HCT116 (cell line): ENCODE measurements around the gene TIPRL. TPM values are rescaled to one million over a fixed set of nuclear protein-coding genes. Genes with fewer than 3 reads are reported as not detected.
"Not testable (repeated sequence)": the region's sequence is repeated elsewhere in the genome, so short reads cannot be mapped to it uniquely, and the experiment has no call there.

Source experiments
- ATAC-seq: fragments of 200-7000 bp; cut with Tn5 transposase; 2 replicates; pipeline ENCODE4 v1.9.1; 2020; ENCODE audit warnings: mild to moderate bottlenecking, moderate library complexity
- BruUV-seq: library from RNA; stranded (reverse); fragments of 400-500 nt; replicated peaks from 2 replicates; lab custom pipeline; 2021; lab: Mats Ljungman, UMichigan
- CTCF ChIA-PET: fragments of 300-600 bp; sonication (Branson Sonifier 250); formaldehyde crosslinking; loops from one replicate; lab custom pipeline; 2021; ENCODE audit warnings: antibody characterized with exemption; lab: Charles Lee
- POLR2A ChIA-PET: fragments of 300-600, 350-600 bp; sonication (Branson Sonifier 250); formaldehyde crosslinking; loops from one replicate; lab custom pipeline; 2021; ENCODE audit warnings: antibody characterized with exemption; lab: Charles Lee
- RAD21 ChIA-PET, 2 experiments: fragments of 300-600 bp; sonication (Branson Sonifier 250); formaldehyde crosslinking; loops; one replicate each; lab custom pipeline; 2023; ENCODE audit warnings: low total read pairs in 2 of 2; ENCODE audit not compliant: uncharacterized antibody in 2 of 2, unreplicated experiment in 2 of 2, low non-redundant PET in 1 of 2; lab: Charles Lee
- DNase-seq: peaks from one replicate; pipeline ENCODE4 v3.0.0-alpha.2; 2010; ENCODE audit warnings: low read depth, low spot score
- H2AFZ ChIP-seq: fragments of 200-600 bp; shearing (Covaris generic), sonication (generic); 2 replicates; pipeline ENCODE4 v1.6.1; 2017; ENCODE audit warnings: low read depth, mixed run types, mixed read lengths, antibody characterized with exemption, low read length; ENCODE audit not compliant: poor library complexity, severe bottlenecking
- H3K27ac ChIP-seq: 2 replicates; pipeline ENCODE4 v1.5.1; 2012; ENCODE audit warnings: low read depth, low read length
- H3K27me3 ChIP-seq: fragments of 200-600 bp; sonication (generic); 2 replicates; pipeline ENCODE4 v1.6.1; 2016; ENCODE audit warnings: mixed run types, low read length, mixed read lengths; ENCODE audit not compliant: insufficient read depth
- H3K36me3 ChIP-seq, 2 experiments: fragments of 200-500 bp in 1 of 2; fragments of 200-600 bp in 1 of 2; sonication (Bioruptor generic) in 1 of 2; sonication (generic) in 1 of 2; 2 replicates each; pipeline versions ENCODE4 v1.5.1 to v1.6.1; 2014 to 2016; ENCODE audit warnings: low read length in 2 of 2, inconsistent platforms in 1 of 2, mixed read lengths in 1 of 2, mixed run types in 1 of 2; ENCODE audit not compliant: insufficient read depth in 2 of 2, control insufficient read depth in 1 of 2
- H3K4me1 ChIP-seq, 2 experiments: fragments of 200-600 bp in 1 of 2; sonication (generic) in 1 of 2; 2 replicates each; pipeline versions ENCODE4 v1.5.1 to v1.6.1; 2012 to 2017; ENCODE audit warnings: low read length in 2 of 2, inconsistent platforms in 1 of 2, mild to moderate bottlenecking in 1 of 2, mixed read lengths in 1 of 2, mixed run types in 1 of 2, moderate library complexity in 1 of 2; ENCODE audit not compliant: insufficient read depth in 2 of 2, control insufficient read depth in 1 of 2
- H3K4me2 ChIP-seq: fragments of 200-600 bp; sonication (generic); 2 replicates; pipeline ENCODE4 v1.6.1; 2017; ENCODE audit warnings: mixed run types, low read length, mixed read lengths
- H3K4me3 ChIP-seq, 2 experiments: fragments of 200-600 bp in 1 of 2; sonication (generic) in 1 of 2; replicated peaks in 1 of 2; 2 replicates each; pipeline ENCODE4 v1.5.1; 2011 to 2016; ENCODE audit warnings: low read length in 2 of 2, control low read depth in 1 of 2, low read depth in 1 of 2, mild to moderate bottlenecking in 1 of 2, mixed read lengths in 1 of 2, mixed run types in 1 of 2
- H3K79me2 ChIP-seq: fragments of 200-600 bp; sonication (generic); 2 replicates; pipeline ENCODE4 v1.6.1; 2017; ENCODE audit warnings: mild to moderate bottlenecking, mixed run types, low read length, moderate library complexity, mixed read lengths; ENCODE audit not compliant: insufficient read depth
- H3K9ac ChIP-seq: fragments of 200-600 bp; sonication (generic); 2 replicates; pipeline ENCODE4 v1.6.1; 2016; ENCODE audit warnings: low read length, mixed read lengths
- H3K9me2 ChIP-seq: fragments of 200-600 bp; sonication (generic), shearing (Covaris generic); 2 replicates; pipeline ENCODE4 v1.6.1; 2017; ENCODE audit warnings: mixed run types, mild to moderate bottlenecking, moderate library complexity; ENCODE audit not compliant: insufficient read depth
- H3K9me3 ChIP-seq, 2 experiments: fragments of 200-500 bp in 1 of 2; fragments of 200-600 bp in 1 of 2; sonication (Bioruptor generic) in 1 of 2; sonication (generic) in 1 of 2; 2 replicates each; pipeline ENCODE4 v1.6.1; 2014 to 2017; ENCODE audit warnings: low read length in 2 of 2, mixed read lengths in 2 of 2, inconsistent platforms in 1 of 2, low read depth in 1 of 2, mild to moderate bottlenecking in 1 of 2, mixed run types in 1 of 2, moderate library complexity in 1 of 2; ENCODE audit not compliant: control insufficient read depth in 1 of 2, insufficient read depth in 1 of 2
- H4K20me1 ChIP-seq: fragments of 200-600 bp; sonication (generic), shearing (Covaris generic); 2 replicates; pipeline ENCODE4 v1.6.1; 2017; ENCODE audit warnings: mixed run types, mild to moderate bottlenecking, moderate library complexity; ENCODE audit not compliant: insufficient read depth
- CTCF ChIP-seq, 3 experiments: fragments of 200-600 bp in 1 of 3; sonication (generic) in 1 of 3; IDR thresholded peaks in 2 of 3; conservative IDR thresholded peaks in 1 of 3; 2 replicates each; pipeline ENCODE4 v1.5.1; 2012 to 2017; ENCODE audit warnings: low read depth in 2 of 3, low read length in 2 of 3, antibody characterized with exemption in 1 of 3, borderline replicate concordance in 1 of 3, control low read depth in 1 of 3, mild to moderate bottlenecking in 1 of 3, mixed read lengths in 1 of 3, mixed run types in 1 of 3, moderate library complexity in 1 of 3; ENCODE audit not compliant: insufficient read depth in 1 of 3
- EGR1 ChIP-seq: IDR thresholded peaks from 2 replicates; pipeline ENCODE4 v1.6.1; 2012; ENCODE audit warnings: low read depth
- ELF1 ChIP-seq: IDR thresholded peaks from 2 replicates; pipeline ENCODE4 v1.6.1; 2012; ENCODE audit warnings: low read depth, borderline replicate concordance
- JUND ChIP-seq: IDR thresholded peaks from 2 replicates; pipeline ENCODE4 v1.6.1; 2012
- POLR2AphosphoS5 ChIP-seq: IDR thresholded peaks from 2 replicates; pipeline ENCODE4 v1.6.1; 2011; ENCODE audit warnings: mild to moderate bottlenecking, low read depth, low read length, moderate library complexity
- RAD21 ChIP-seq: IDR thresholded peaks from 2 replicates; pipeline ENCODE4 v1.6.1; 2012; ENCODE audit warnings: low read depth, mild to moderate bottlenecking
- SIN3A ChIP-seq: IDR thresholded peaks from 2 replicates; pipeline ENCODE4 v1.6.1; 2012; ENCODE audit warnings: low read depth
- YY1 ChIP-seq: IDR thresholded peaks from 2 replicates; pipeline ENCODE4 v1.6.1; 2011; ENCODE audit warnings: low read length, low read depth, moderate library complexity, mild to moderate bottlenecking; ENCODE audit not compliant: insufficient replicate concordance; ENCODE audit errors: extremely low read depth
- intact Hi-C: fragments of 100-400 bp; cut with micrococcal nuclease; formaldehyde crosslinking; loops from 2 replicates; pipeline ENCODE4 v1.10.0; 2022
- total RNA-seq: library from RNA; stranded (reverse); gene quantifications from one replicate; pipeline ENCODE4 v1.2.1, GENCODE V29; 2021; ENCODE audit not compliant: unreplicated experiment

The TIPRL gene
- total RNA-seq, 1 experiment from 2014 or later, result 36.4 TPM

- DNase-seq (no peak), ATAC-seq (no peak)
- ChIA-PET RAD21 (no interaction called here), CTCF (no interaction called here), POLR2A (no interaction called here)
- H4K20me1 ChIP-seq, result no peaks in the 10 kb centered on the region
- TF ChIP-seq EGR1 (no peak), ELF1 (no peak), JUND (no peak)
- H3K4me3 ChIP-seq, result no peak overlapping the region
- no peak overlapping the region for H2AFZ ChIP-seq
- intact Hi-C loops, result no loop called here
- no peaks in the 10 kb centered on the region for H3K9me3 ChIP-seq
- H3K27me3 ChIP-seq, result no peaks in the 10 kb centered on the region
- H3K4me1 ChIP-seq, result peaks cover 0 to 8% of the 10 kb centered on the region in 2 experiments; a peak in 2 of 4 replicates
- H3K9me2 ChIP-seq, result no peaks in the 10 kb centered on the region
- H3K36me3 ChIP-seq, result no peaks in the 10 kb centered on the region
- no peak overlapping the region for H3K27ac ChIP-seq
- H3K4me2 ChIP-seq, result no peak overlapping the region
- H3K9ac ChIP-seq, result no peak overlapping the region
- H3K79me2 ChIP-seq, result no peaks in the 10 kb centered on the region
- BruUV-seq, result no TSS peak
Observed at GRCh38 chr1:168150283-168150682, 28.5 kb upstream of the TIPRL start.

- no peak overlapping the region for H3K4me3 ChIP-seq
- H3K9me3 ChIP-seq, result no peaks in the 10 kb centered on the region
- no peaks in the 10 kb centered on the region for H3K36me3 ChIP-seq
- H2AFZ ChIP-seq, result no peak overlapping the region
- H3K79me2 ChIP-seq, result no peaks in the 10 kb centered on the region
- ChIA-PET RAD21 (no interaction called here), POLR2A (no interaction called here), CTCF (no interaction called here)
- intact Hi-C loops, result no loop called here
- H4K20me1 ChIP-seq, result no peaks in the 10 kb centered on the region
- BruUV-seq, result no TSS peak
- no peaks in the 10 kb centered on the region for H3K4me1 ChIP-seq
- DNase-seq (no peak), ATAC-seq (no peak)
- H3K27ac ChIP-seq, result no peak overlapping the region
- H3K9me2 ChIP-seq, result no peaks in the 10 kb centered on the region
- TF ChIP-seq JUND (no peak), POLR2AphosphoS5 (no peak), SIN3A (no peak), YY1 (no peak), CTCF (IDR thresholded peaks at IDR 0.05 in 2 of 3, conservative IDR thresholded peaks at IDR 0.05 in 1 of 3; ENCODE audit: borderline replicate concordance in 1 of 3, insufficient read depth in 1 of 3, low read depth in 2 of 3, low read length in 2 of 3) (no peak), RAD21 (no peak)
- H3K27me3 ChIP-seq, result no peaks in the 10 kb centered on the region
- H3K9ac ChIP-seq, result no peak overlapping the region
- H3K4me2 ChIP-seq, result no peak overlapping the region
Observed at GRCh38 chr1:168151935-168152334, 26.8 kb upstream of the TIPRL start.

GRCh38 chr1:168154707-168155106 is 24.1 kb upstream of the TIPRL start:
- intact Hi-C loops, RAD21 ChIA-PET, BruUV-seq: not testable (repeated sequence)

More at GRCh38 chr1:168154707-168155106, 24.1 kb upstream of the TIPRL start:
- H3K9ac ChIP-seq, H3K79me2 ChIP-seq, POLR2A ChIA-PET, H3K27ac ChIP-seq, DNase-seq, ATAC-seq, H2AFZ ChIP-seq, CTCF ChIA-PET, H3K4me3 ChIP-seq, H3K9me3 ChIP-seq, H4K20me1 ChIP-seq, H3K27me3 ChIP-seq, H3K9me2 ChIP-seq, H3K4me2 ChIP-seq, H3K36me3 ChIP-seq, H3K4me1 ChIP-seq: not testable (repeated sequence)
